T-helper 1 cell (primary cell): Measurements from ENCODE around the gene ST6GALNAC2.
A peak's percentile ranks its signal among the peaks of the same experiment; 100 is the strongest.
"Not testable (repeated sequence)": the region's sequence is repeated elsewhere in the genome, so short reads cannot be mapped to it uniquely, and the experiment has no call there.

Source experiments
- DNase-seq, 5 donors: peaks; one replicate each; pipeline ENCODE4 v3.0.0-alpha.2; 2012 to 2020

Gene ST6GALNAC2

GRCh38 chr17:76525513-76525833 is 60.2 kb downstream of the ST6GALNAC2 start:
- not testable (repeated sequence) for DNase-seq

GRCh38 chr17:76524598-76525512 is 60.8 kb downstream of the ST6GALNAC2 start:
- DNase-seq, result no peak

- DNase-seq, result peak; percentile 65 to 76 (median 73)
Observed at GRCh38 chr17:76523084-76524037, 62.3 kb downstream of the ST6GALNAC2 start.

GRCh38 chr17:76521683-76522082 is 64.0 kb downstream of the ST6GALNAC2 start:
- DNase-seq, result not testable (repeated sequence)

GRCh38 chr17:76521262-76521661 is 64.4 kb downstream of the ST6GALNAC2 start:
- no peak for DNase-seq

- no peak for DNase-seq
Observed at GRCh38 chr17:76519048-76519966, 66.4 kb downstream of the ST6GALNAC2 start.

GRCh38 chr17:76517638-76518038 is 68.0 kb downstream of the ST6GALNAC2 start:
- DNase-seq, result no peak
